22Rv1 (cell line): ENCODE measurements around the gene OR2T10.

ENCODE experiments used
- H3K27ac ChIP-seq: fragments of 450-650 bp; 2 replicates; pipeline ENCODE4 v1.5.1; 2017
- CTCF ChIP-seq: fragments of 450-650 bp; IDR thresholded peaks from 2 replicates; pipeline ENCODE4 v1.5.1; 2017; ENCODE audit warnings: mild to moderate bottlenecking
- ZFX ChIP-seq: fragments of 450-650 bp; IDR thresholded peaks from 2 replicates; pipeline ENCODE4 v1.6.1; 2017; ENCODE audit warnings: antibody characterized with exemption, borderline replicate concordance

OR2T10 gene

GRCh38 chr1:248625971-248626370 lies 28.5 kb upstream of the OR2T10 start:
- TF ChIP-seq CTCF (no peak), ZFX (no peak)
- H3K27ac ChIP-seq = no peak overlapping the region

- no peak overlapping the region for H3K27ac ChIP-seq
- TF ChIP-seq ZFX (no peak), CTCF (no peak)
These were observed 27.7 kb upstream of the OR2T10 start for GRCh38 chr1:248625166-248625565.

GRCh38 chr1:248622570-248623001 lies 25.1 kb upstream of the OR2T10 start:
- TF ChIP-seq ZFX (no peak), CTCF (peak; percentile 90)
- no peak overlapping the region for H3K27ac ChIP-seq

GRCh38 chr1:248621770-248622169 lies 24.3 kb upstream of the OR2T10 start:
- H3K27ac ChIP-seq = no peak overlapping the region
- TF ChIP-seq ZFX (no peak), CTCF (no peak)

GRCh38 chr1:248618878-248619277 lies 21.4 kb upstream of the OR2T10 start:
- TF ChIP-seq ZFX (no peak), CTCF (peak; percentile 95)
- H3K27ac ChIP-seq = no peak overlapping the region

GRCh38 chr1:248618119-248618518 lies 20.6 kb upstream of the OR2T10 start:
- H3K27ac ChIP-seq = no peak overlapping the region
- TF ChIP-seq CTCF (no peak), ZFX (no peak)

- TF ChIP-seq CTCF (no peak), ZFX (no peak)
- H3K27ac ChIP-seq = no peak overlapping the region
These were observed 16.2 kb upstream of the OR2T10 start for GRCh38 chr1:248613742-248614141.
